Neural cell (in vitro differentiated cells): ENCODE data around the gene TMEM123. TPM values are rescaled to one million over a fixed set of nuclear protein-coding genes. Genes with fewer than 3 reads are reported as not detected.
"Not testable (repeated sequence)": the region's sequence is repeated elsewhere in the genome, so short reads cannot be mapped to it uniquely, and the experiment has no call there.

Experiments
- H2AFZ ChIP-seq: fragments of 200-600, 300-800 bp; sonication (generic), shearing (Covaris generic); 2 replicates; pipeline ENCODE4 v1.6.0; 2014; ENCODE audit warnings: low read depth, mild to moderate bottlenecking, antibody characterized with exemption, low read length, moderate library complexity
- H3F3A ChIP-seq: fragments of 200-600 bp; shearing (Covaris generic); 2 replicates; pipeline ENCODE4 v1.6.1; 2016; ENCODE audit warnings: mild to moderate bottlenecking, moderate library complexity, mixed read lengths, antibody characterized with exemption, low read length; ENCODE audit not compliant: insufficient read depth, poor library complexity, severe bottlenecking
- H3K27ac ChIP-seq: fragments of 200-600, 300-800 bp; sonication (generic), shearing (Covaris generic); 2 replicates; pipeline ENCODE4 v1.5.1; 2014; ENCODE audit warnings: mild to moderate bottlenecking, low read length, moderate library complexity
- H3K27me3 ChIP-seq: fragments of 300-800, 200-600 bp; sonication (generic), shearing (Covaris generic); 2 replicates; pipeline ENCODE4 v1.6.0; 2014; ENCODE audit warnings: mild to moderate bottlenecking, low read depth, low read length, moderate library complexity; ENCODE audit not compliant: insufficient read depth
- H3K36me3 ChIP-seq: fragments of 300-800, 200-600 bp; sonication (generic), shearing (Covaris generic); 2 replicates; pipeline ENCODE4 v1.5.1; 2014; ENCODE audit warnings: mild to moderate bottlenecking, antibody characterized with exemption, low read length, moderate library complexity; ENCODE audit not compliant: insufficient read depth
- H3K4me2 ChIP-seq: fragments of 300-800, 200-600 bp; sonication (generic), shearing (Covaris generic); 2 replicates; pipeline ENCODE4 v1.6.0; 2014; ENCODE audit warnings: mild to moderate bottlenecking, low read length
- H3K4me3 ChIP-seq: fragments of 300-800, 200-600 bp; sonication (generic), shearing (Covaris generic); 2 replicates; pipeline ENCODE4 v1.5.1; 2014; ENCODE audit warnings: mild to moderate bottlenecking, low read length, moderate library complexity
- H3K79me2 ChIP-seq: fragments of 200-600 bp; shearing (Covaris generic); replicated peaks from 2 replicates; pipeline ENCODE4 v1.6.0; 2014; ENCODE audit warnings: mild to moderate bottlenecking, low read length, moderate library complexity; ENCODE audit not compliant: insufficient read depth
- H3K9ac ChIP-seq: fragments of 300-800, 200-600 bp; sonication (generic), shearing (Covaris generic); 2 replicates; pipeline ENCODE4 v1.6.1; 2016; ENCODE audit warnings: mild to moderate bottlenecking, low read length, mixed read lengths
- H3K9me2 ChIP-seq: fragments of 200-600 bp; shearing (Covaris generic); 2 replicates; pipeline ENCODE4 v1.6.1; 2016; ENCODE audit warnings: mild to moderate bottlenecking, low read length, mixed read lengths; ENCODE audit not compliant: insufficient read depth
- H3K9me3 ChIP-seq: fragments of 200-600, 300-800 bp; sonication (generic), shearing (Covaris generic); 2 replicates; pipeline ENCODE4 v1.6.1; 2016; ENCODE audit warnings: mild to moderate bottlenecking, mixed run types, low read length, moderate library complexity, mixed read lengths
- H4K20me1 ChIP-seq: fragments of 200-600 bp; shearing (Covaris generic); 2 replicates; pipeline ENCODE4 v1.6.1; 2016; ENCODE audit warnings: mild to moderate bottlenecking, mixed run types; ENCODE audit not compliant: insufficient read depth
- MXI1 ChIP-seq: fragments of 450-650 bp; conservative IDR thresholded peaks from 2 replicates; pipeline ENCODE4 v1.6.1; 2014; ENCODE audit warnings: antibody characterized with exemption, mild to moderate bottlenecking; ENCODE audit not compliant: poor library complexity, severe bottlenecking
- POLR2AphosphoS5 ChIP-seq: IDR thresholded peaks from 2 replicates; pipeline ENCODE4 v1.6.1; 2012
- RAD21 ChIP-seq: fragments of 450-650 bp; conservative IDR thresholded peaks from 2 replicates; pipeline ENCODE4 v1.6.1; 2014; ENCODE audit warnings: antibody characterized with exemption, mild to moderate bottlenecking, moderate library complexity
- REST ChIP-seq: IDR thresholded peaks from 2 replicates; pipeline ENCODE4 v1.6.1; 2012; ENCODE audit warnings: borderline replicate concordance
- SMC3 ChIP-seq: fragments of 450-650 bp; conservative IDR thresholded peaks from 2 replicates; pipeline ENCODE4 v1.6.1; 2014; ENCODE audit warnings: antibody characterized with exemption, mild to moderate bottlenecking, moderate library complexity; ENCODE audit not compliant: poor library complexity
- TAF1 ChIP-seq: IDR thresholded peaks from 2 replicates; pipeline ENCODE4 v1.6.1; 2012; ENCODE audit warnings: low read depth
- polyA plus RNA-seq: library from polyadenylated mRNA; depleted of rRNA; stranded (reverse); fragments of >200 nt; gene quantifications from 2 replicates; pipeline ENCODE4 v1.2.3, GENCODE V29; 2014

TMEM123 gene
- polyA plus RNA-seq, 1 donor from 2014 or later: 7.7 TPM

- H3K36me3 ChIP-seq: no peaks in the 10 kb centered on the region
- H3K27ac ChIP-seq: no peak overlapping the region
- no peak overlapping the region for H3K4me2 ChIP-seq
- H2AFZ ChIP-seq: no peak overlapping the region
- no peaks in the 10 kb centered on the region for H3K9me3 ChIP-seq
- H3K79me2 ChIP-seq: peaks cover 35% of the 10 kb centered on the region
- H3K27me3 ChIP-seq: peaks cover 4% of the 10 kb centered on the region
- H3K9ac ChIP-seq: no peak overlapping the region
- TF ChIP-seq TAF1 (no peak), SMC3 (no peak)
- H3K4me3 ChIP-seq: no peak overlapping the region
- no peaks in the 10 kb centered on the region for H4K20me1 ChIP-seq
- H3F3A ChIP-seq: no peaks in the 10 kb centered on the region
- no peaks in the 10 kb centered on the region for H3K9me2 ChIP-seq
Measured at GRCh38 chr11:102446606-102447005, 6.0 kb downstream of the TMEM123 start.

GRCh38 chr11:102444693-102445092, 7.9 kb downstream of the TMEM123 start:
- H3K36me3 ChIP-seq, H3K27ac ChIP-seq, H2AFZ ChIP-seq, H3K9me2 ChIP-seq, H4K20me1 ChIP-seq, H3K9ac ChIP-seq, H3F3A ChIP-seq, H3K9me3 ChIP-seq, H3K27me3 ChIP-seq, H3K4me3 ChIP-seq, H3K4me2 ChIP-seq: not testable (repeated sequence)
- H3K79me2 ChIP-seq: peaks cover 17% of the 10 kb centered on the region

GRCh38 chr11:102444142-102444541, 8.4 kb downstream of the TMEM123 start:
- H3K27me3 ChIP-seq, H3K27ac ChIP-seq, H3K9ac ChIP-seq, H3K36me3 ChIP-seq, H3K9me2 ChIP-seq, H4K20me1 ChIP-seq, H3F3A ChIP-seq, H2AFZ ChIP-seq, H3K9me3 ChIP-seq, H3K4me2 ChIP-seq, H3K4me3 ChIP-seq: not testable (repeated sequence)
- peaks cover 14% of the 10 kb centered on the region for H3K79me2 ChIP-seq

- not testable (repeated sequence) for H4K20me1 ChIP-seq, H3K4me2 ChIP-seq, H3K4me3 ChIP-seq, H3K9ac ChIP-seq, H3F3A ChIP-seq, H3K36me3 ChIP-seq, H3K27me3 ChIP-seq, H3K79me2 ChIP-seq, H3K9me3 ChIP-seq, H2AFZ ChIP-seq, H3K27ac ChIP-seq, H3K9me2 ChIP-seq
Measured at GRCh38 chr11:102439063-102439363, 13.6 kb downstream of the TMEM123 start.

- no peaks in the 10 kb centered on the region for H4K20me1 ChIP-seq
- no peaks in the 10 kb centered on the region for H3F3A ChIP-seq
- no peak overlapping the region for H3K4me3 ChIP-seq
- H3K9me3 ChIP-seq: no peaks in the 10 kb centered on the region
- no peak overlapping the region for H3K27ac ChIP-seq
- no peak for TF ChIP-seq RAD21
- no peak for TF ChIP-seq REST
- no peak for TF ChIP-seq POLR2AphosphoS5
- TF ChIP-seq MXI1: no peak
- no peak overlapping the region for H3K4me2 ChIP-seq
- H3K9ac ChIP-seq: no peak overlapping the region
- no peaks in the 10 kb centered on the region for H3K9me2 ChIP-seq
- no peaks in the 10 kb centered on the region for H3K27me3 ChIP-seq
- no peaks in the 10 kb centered on the region for H3K36me3 ChIP-seq
- H3K79me2 ChIP-seq: peaks cover 5% of the 10 kb centered on the region
- H2AFZ ChIP-seq: no peak overlapping the region
Measured at GRCh38 chr11:102438311-102439062, 14.1 kb downstream of the TMEM123 start.
